Spleen (tissue), 7 donors: ENCODE results near the gene RRP1B.
A peak's percentile ranks its signal among the peaks of the same experiment; 100 is the strongest.

Experiments
- CTCF ChIP-seq, 11 experiments: fragments of 200-600 bp in 7 of 11; fragments of 450-650 bp in 4 of 11; sonication (generic) in 4 of 11; IDR thresholded peaks in 8 of 11; conservative IDR thresholded peaks in 3 of 11; 1 replicate in 7 of 11; 2 replicates in 4 of 11; pipeline versions ENCODE4 v1.4.0 to v1.8.0; 2016 to 2021; ENCODE audit warnings: antibody characterized with exemption in 11 of 11, inconsistent platforms in 4 of 11, mild to moderate bottlenecking in 1 of 11
- POLR2A ChIP-seq, 3 donors: fragments of 450-650 bp; IDR thresholded peaks; one replicate each; pipeline ENCODE4 v1.5.1; 2017; ENCODE audit warnings: antibody characterized with exemption in 3 of 3, mild to moderate bottlenecking in 1 of 3
- donor health status: DM: no; HTN: no; CAD: no; lungs with moderate emphysema.
- donor health status: DM: no; HTN: no; CAD: no.
- donor health status: DM: no; HTN: no; CAD: no.

DNA sequence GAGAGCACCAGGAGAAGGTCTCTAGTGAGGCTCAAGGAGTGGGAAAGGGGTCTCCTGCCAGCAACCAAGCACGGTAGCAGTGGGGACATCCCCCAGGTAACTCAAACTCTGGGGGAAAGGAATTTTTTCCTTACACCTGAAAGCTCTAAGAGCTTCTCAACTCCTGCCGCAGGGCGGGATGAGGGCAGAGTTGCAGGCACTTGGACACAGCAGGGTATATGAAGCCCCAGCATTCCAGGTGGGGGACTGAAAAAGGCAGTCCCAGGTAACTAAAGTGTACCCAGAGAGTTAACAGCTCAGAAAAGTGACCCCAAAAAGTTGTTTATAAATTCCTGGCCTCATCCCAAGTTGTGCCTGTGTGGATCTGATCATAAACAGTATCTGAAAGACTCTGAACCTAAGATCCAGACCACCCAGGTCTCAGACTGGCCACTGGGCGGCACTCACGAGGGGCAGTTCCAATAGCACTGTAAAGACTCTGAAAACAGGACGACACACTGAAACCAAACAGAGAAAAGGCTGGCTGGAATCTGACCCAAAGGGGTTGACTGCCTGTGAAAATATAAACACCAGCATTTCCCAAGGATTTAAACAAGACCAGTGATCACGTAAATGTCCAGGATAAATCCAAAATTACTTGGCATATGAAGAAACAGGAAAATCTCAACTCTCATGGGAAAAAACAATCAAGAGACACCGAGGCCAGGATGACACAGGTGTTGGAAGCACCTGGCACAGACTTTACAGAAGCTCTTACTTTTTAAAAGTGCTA, 47.6 kb upstream of the RRP1B start:
- TF ChIP-seq POLR2A (IDR thresholded peaks at IDR 0.05) = no peak
- TF ChIP-seq CTCF (IDR thresholded peaks at IDR 0.05 in 8 of 11, conservative IDR thresholded peaks at IDR 0.05 in 3 of 11) = peak in 9 of 11 experiments; percentile 43 to 69 (median 60)
